Karpas-422 (cell line): ENCODE measurements around the gene BEND4. TPM values are rescaled to one million over a fixed set of nuclear protein-coding genes. Genes with fewer than 3 reads are reported as not detected.
"Not testable (repeated sequence)": the region's sequence is repeated elsewhere in the genome, so short reads cannot be mapped to it uniquely, and the experiment has no call there.

Experiments used
- DNase-seq: peaks from one replicate; pipeline ENCODE4 v3.0.0-alpha.2; 2015
- H2AFZ ChIP-seq: fragments of 200-600 bp; sonication (generic); 2 replicates; pipeline ENCODE4 v1.6.1; 2014; ENCODE audit warnings: antibody characterized with exemption, low read length, mixed read lengths
- H3K27ac ChIP-seq: fragments of 200-600 bp; sonication (generic); 2 replicates; pipeline ENCODE4 v1.5.1; 2014; ENCODE audit warnings: mild to moderate bottlenecking, low read length, moderate library complexity
- H3K27me3 ChIP-seq: fragments of 200-600 bp; sonication (generic); 2 replicates; pipeline ENCODE4 v1.6.1; 2014; ENCODE audit warnings: low read length, mixed read lengths
- H3K36me3 ChIP-seq: fragments of 200-600 bp; sonication (generic); 2 replicates; pipeline ENCODE4 v1.6.1; 2014; ENCODE audit warnings: low read length, mixed read lengths; ENCODE audit not compliant: insufficient read depth
- H3K4me1 ChIP-seq: fragments of 200-600 bp; sonication (generic); 2 replicates; pipeline ENCODE4 v1.6.1; 2014; ENCODE audit warnings: mild to moderate bottlenecking, low read length, mixed read lengths
- H3K4me2 ChIP-seq: fragments of 200-600 bp; sonication (generic); 2 replicates; pipeline ENCODE4 v1.6.1; 2014; ENCODE audit warnings: low read length, low read depth, mild to moderate bottlenecking; ENCODE audit not compliant: poor library complexity, severe bottlenecking
- H3K4me3 ChIP-seq: fragments of 200-600 bp; sonication (generic); 2 replicates; pipeline ENCODE4 v1.5.1; 2014; ENCODE audit warnings: mild to moderate bottlenecking, antibody characterized with exemption, low read length, mixed read lengths
- H3K79me2 ChIP-seq: fragments of 200-600 bp; sonication (generic); 2 replicates; pipeline ENCODE4 v1.6.1; 2014; ENCODE audit warnings: mild to moderate bottlenecking, low read length, mixed read lengths
- H3K9ac ChIP-seq: fragments of 200-600 bp; sonication (generic); 2 replicates; pipeline ENCODE4 v1.6.0; 2014; ENCODE audit warnings: low read length
- H3K9me2 ChIP-seq: fragments of 200-600 bp; sonication (generic), shearing (Covaris generic); replicated peaks from 2 replicates; pipeline ENCODE4 v1.6.0; 2014; ENCODE audit warnings: mild to moderate bottlenecking, low read length, moderate library complexity; ENCODE audit not compliant: insufficient read depth
- H3K9me3 ChIP-seq: fragments of 300-700, 200-600 bp; sonication (generic); 2 replicates; pipeline ENCODE4 v1.6.1; 2014; ENCODE audit warnings: low read length, mixed read lengths
- H4K20me1 ChIP-seq: fragments of 200-600 bp; sonication (generic); 2 replicates; pipeline ENCODE4 v1.6.1; 2014; ENCODE audit warnings: mild to moderate bottlenecking, antibody characterized with exemption, low read length, low read depth; ENCODE audit not compliant: insufficient read depth
- total RNA-seq: library from RNA; depleted of rRNA; stranded (reverse); fragments of >200 nt; shearing (Covaris generic); gene quantifications from 2 replicates; pipeline ENCODE4 v1.2.3, GENCODE V29; 2014; ENCODE audit warnings: low replicate concordance; rRNA removed

BEND4 gene
- not detected in 2 replicates for total RNA-seq

GRCh38 chr4:42152507-42153504, at the start of gene BEND4:
BEND4 (minus strand) TSS chr4:42152655; CDS start chr4:42152143, 512 bp downstream.
- no peak within 1 kb of the TSS for H3K27ac ChIP-seq

DNA sequence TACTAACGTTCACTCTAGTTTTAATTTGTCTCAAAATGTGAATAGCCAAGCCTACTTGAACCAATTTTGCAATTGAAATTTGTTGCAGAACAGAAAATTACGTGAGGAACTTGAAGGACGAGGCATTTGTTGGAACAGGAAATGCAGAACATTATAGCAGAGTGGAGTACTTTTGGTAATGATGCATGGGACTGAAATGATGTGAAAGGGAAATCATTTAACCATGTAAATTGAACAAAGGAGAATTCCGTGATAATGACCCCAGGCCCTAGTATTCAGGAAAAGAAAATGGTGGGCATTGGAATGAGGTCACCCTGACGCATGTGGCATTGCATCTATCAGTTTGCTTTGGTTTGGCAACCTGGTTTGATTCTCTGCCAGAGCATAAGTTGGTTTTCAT, 44.9 kb upstream of the BEND4 start:
- no peaks in the 10 kb centered on the region for H3K36me3 ChIP-seq
- 0 out of 2 replicates have a peak, but pooled peaks cover 2% of the 10 kb centered on the region for H3K9me2 ChIP-seq
- no peaks in the 10 kb centered on the region for H3K4me1 ChIP-seq
- H4K20me1 ChIP-seq, result no peaks in the 10 kb centered on the region
- H3K9ac ChIP-seq, result no peak overlapping the region
- no peak overlapping the region for H3K4me2 ChIP-seq
- no peak for DNase-seq
- H3K4me3 ChIP-seq, result no peak overlapping the region
- H3K27ac ChIP-seq, result no peak overlapping the region
- no peaks in the 10 kb centered on the region for H3K27me3 ChIP-seq
- H2AFZ ChIP-seq, result no peak overlapping the region
- no peaks in the 10 kb centered on the region for H3K79me2 ChIP-seq
- no peaks in the 10 kb centered on the region for H3K9me3 ChIP-seq

More at GRCh38 chr4:42152507-42153504, at the start of gene BEND4:
- H3K9me2 ChIP-seq, result no peaks in the 10 kb centered on the region
- H3K4me1 ChIP-seq, result no peaks in the 10 kb centered on the region
- no peaks in the 10 kb centered on the region for H3K9me3 ChIP-seq
- no peak within 1 kb of the TSS for H3K9ac ChIP-seq
- H3K27me3 ChIP-seq, result no peaks in the 10 kb centered on the region
- H3K4me3 ChIP-seq, result no peak within 1 kb of the TSS
- H3K36me3 ChIP-seq, result no peaks in the 10 kb centered on the region
- no peaks in the 10 kb centered on the region for H4K20me1 ChIP-seq
- DNase-seq, result no peak
- no peaks in the 10 kb centered on the region for H3K79me2 ChIP-seq
- no peak within 1 kb of the TSS for H3K4me2 ChIP-seq
- H2AFZ ChIP-seq, result no peak within 1 kb of the TSS

DNA sequence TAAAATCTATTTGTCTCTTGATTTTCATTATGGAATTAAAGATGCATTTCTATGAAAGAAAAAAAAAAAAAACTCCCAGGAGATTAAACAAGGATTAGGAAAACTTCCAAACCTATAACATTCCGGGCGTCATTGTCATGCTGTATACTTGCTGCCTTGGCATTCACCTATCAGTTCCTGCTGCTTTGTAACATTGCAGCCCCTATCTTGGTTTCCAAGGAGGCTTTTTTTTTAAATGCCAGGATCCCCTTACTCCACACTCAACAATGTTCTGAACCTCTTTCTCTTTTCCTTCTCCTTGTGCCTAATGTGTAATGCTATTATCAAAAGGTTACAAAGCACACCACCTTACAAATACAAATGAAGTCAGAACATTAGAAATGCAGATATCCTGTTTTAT, 20.5 kb upstream of the BEND4 start:
- H3K36me3 ChIP-seq, result no peaks in the 10 kb centered on the region
- no peaks in the 10 kb centered on the region for H3K9me3 ChIP-seq
- no peak overlapping the region for H3K4me3 ChIP-seq
- no peak overlapping the region for H3K4me2 ChIP-seq
- H3K27ac ChIP-seq, result no peak overlapping the region
- H3K9me2 ChIP-seq, result no peaks in the 10 kb centered on the region
- DNase-seq, result no peak
- H3K4me1 ChIP-seq, result peaks cover 1% of the 10 kb centered on the region
- no peak overlapping the region for H3K9ac ChIP-seq
- H3K27me3 ChIP-seq, result no peaks in the 10 kb centered on the region
- no peaks in the 10 kb centered on the region for H4K20me1 ChIP-seq
- H2AFZ ChIP-seq, result no peak overlapping the region
- no peaks in the 10 kb centered on the region for H3K79me2 ChIP-seq

DNA sequence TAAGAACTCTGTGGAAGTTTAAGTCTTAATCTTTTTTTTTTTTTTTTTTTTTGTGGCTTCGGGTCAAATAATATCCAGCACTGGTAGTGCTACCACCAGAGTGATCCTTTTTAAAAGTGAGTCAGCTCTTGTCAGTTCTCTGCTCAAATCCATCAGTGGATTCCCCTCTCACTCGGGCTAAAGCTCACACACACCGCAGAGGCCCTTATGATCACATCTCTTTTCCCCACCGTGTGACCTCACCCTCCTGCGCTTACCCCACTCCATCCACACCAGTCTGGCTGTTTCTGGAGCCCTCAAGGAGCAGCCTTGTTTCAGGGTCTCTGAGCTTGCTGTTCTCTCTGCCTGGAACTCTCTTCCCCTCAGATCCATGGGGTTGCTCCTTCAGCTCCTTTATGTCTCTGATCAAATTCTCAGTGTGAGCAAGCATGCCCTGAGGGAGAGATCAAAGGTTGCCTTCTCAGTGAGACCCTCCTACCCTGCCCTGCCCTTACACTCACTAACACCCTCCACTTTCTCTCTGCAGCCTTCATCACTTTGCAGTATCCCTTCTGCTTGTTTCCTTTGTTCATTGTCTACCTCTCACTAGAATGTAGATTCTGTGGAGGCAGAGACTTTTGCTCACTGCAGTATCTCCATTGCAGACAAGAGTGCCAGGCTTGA, 19.8 kb upstream of the BEND4 start:
- no peaks in the 10 kb centered on the region for H3K27me3 ChIP-seq
- H3K4me3 ChIP-seq, result no peak overlapping the region
- no peak overlapping the region for H3K9ac ChIP-seq

GRCh38 chr4:42167709-42168108, 15.3 kb upstream of the BEND4 start:
- Histone ChIP-seq H3K4me3 (peak overlapping the region; percentile 43; the same call in 1 of the 2 replicates), H4K20me1 (no peaks in the 10 kb centered on the region), H3K79me2 (no peaks in the 10 kb centered on the region), H3K27ac (no peak overlapping the region), H3K4me2 (peak overlapping the region; percentile 53), H3K9ac (no peak overlapping the region; the same call in 1 of the 2 replicates), H3K27me3 (peaks cover 2% of the 10 kb centered on the region; the same call in 1 of the 2 replicates), H3K9me2 (no peaks in the 10 kb centered on the region), H2AFZ (no peak overlapping the region), H3K9me3 (no peaks in the 10 kb centered on the region), H3K36me3 (no peaks in the 10 kb centered on the region), H3K4me1 (peaks cover 8% of the 10 kb centered on the region)
- DNase-seq, result peak; percentile 58

More for the DNA sequence above, 19.8 kb upstream of the BEND4 start:
- Histone ChIP-seq H2AFZ (no peak overlapping the region), H3K79me2 (no peaks in the 10 kb centered on the region), H3K36me3 (no peaks in the 10 kb centered on the region), H3K9me2 (no peaks in the 10 kb centered on the region), H3K9me3 (no peaks in the 10 kb centered on the region), H3K4me2 (no peak overlapping the region), H3K27ac (no peak overlapping the region), H3K4me1 (peaks cover 8% of the 10 kb centered on the region), H4K20me1 (no peaks in the 10 kb centered on the region)
- no peak for DNase-seq

GRCh38 chr4:42166186-42166585, 13.7 kb upstream of the BEND4 start:
- not testable (repeated sequence) for H3K79me2 ChIP-seq, H3K27ac ChIP-seq

GRCh38 chr4:42159271-42160001, 7.0 kb upstream of the BEND4 start:
- no peak overlapping the region for H2AFZ ChIP-seq
- H3K79me2 ChIP-seq, result no peaks in the 10 kb centered on the region

More at GRCh38 chr4:42166186-42166585, 13.7 kb upstream of the BEND4 start:
- not testable (repeated sequence) for H3K27me3 ChIP-seq, H3K4me1 ChIP-seq, H3K9me3 ChIP-seq, H2AFZ ChIP-seq, H3K9ac ChIP-seq, H3K4me3 ChIP-seq, H3K4me2 ChIP-seq, H3K36me3 ChIP-seq, H4K20me1 ChIP-seq, DNase-seq, H3K9me2 ChIP-seq

More at GRCh38 chr4:42159271-42160001, 7.0 kb upstream of the BEND4 start:
- no peaks in the 10 kb centered on the region for H3K9me3 ChIP-seq
- H3K4me1 ChIP-seq, result no peaks in the 10 kb centered on the region; the same call in 1 of the 2 replicates
- H3K4me2 ChIP-seq, result no peak overlapping the region
- no peaks in the 10 kb centered on the region for H3K9me2 ChIP-seq
- H3K27me3 ChIP-seq, result peaks cover 2% of the 10 kb centered on the region; the same call in 1 of the 2 replicates
- no peak overlapping the region for H3K4me3 ChIP-seq
- no peak for DNase-seq
- no peak overlapping the region for H3K9ac ChIP-seq
- no peaks in the 10 kb centered on the region for H3K36me3 ChIP-seq
- H4K20me1 ChIP-seq, result no peaks in the 10 kb centered on the region
- no peak overlapping the region for H3K27ac ChIP-seq
